Endothelial cell of umbilical vein (primary cell): Measurements from ENCODE around the gene ZNF75A. TPM values are rescaled to one million over a fixed set of nuclear protein-coding genes. Genes with fewer than 3 reads are reported as not detected.

Experiments used
- BruUV-seq: library from RNA; stranded (reverse); fragments of 400-500 nt; replicated peaks from 2 replicates; lab custom pipeline; 2021; lab: Mats Ljungman, UMichigan
- CTCF ChIA-PET: fragments of 300-600, 350-600 bp; sonication (Branson Sonifier 250); formaldehyde crosslinking; loops from one replicate; lab custom pipeline; 2021; ENCODE audit warnings: antibody characterized with exemption, inconsistent platforms; lab: Charles Lee
- POLR2A ChIA-PET: fragments of 300-600, 350-600 bp; sonication (Branson Sonifier 250); formaldehyde crosslinking; loops from one replicate; lab custom pipeline; 2021; ENCODE audit warnings: antibody characterized with exemption, inconsistent platforms; lab: Charles Lee
- DNase-seq: peaks from one replicate; pipeline ENCODE4 v3.0.0-alpha.2; 2011; ENCODE audit warnings: low read depth, low spot score
- FAIRE-seq: peaks from 2 replicates; lab custom pipeline; 2011; peaks lifted over from hg19 to GRCh38; lab: Jason Lieb, UNC
- H2AFZ ChIP-seq: 2 replicates; pipeline ENCODE4 v1.6.0; 2012; ENCODE audit warnings: low read depth, low read length, control low read depth, inconsistent platforms
- H3K27ac ChIP-seq: 2 replicates; pipeline ENCODE4 v1.5.1; 2011; ENCODE audit warnings: low read depth, mild to moderate bottlenecking, control low read depth, low read length, moderate library complexity; ENCODE audit not compliant: insufficient read depth
- H3K27me3 ChIP-seq, 2 experiments: 2 replicates each; pipeline versions ENCODE4 v1.6.0 to v1.6.1; 2011; ENCODE audit warnings: low read length in 2 of 2, mixed read lengths in 1 of 2; ENCODE audit not compliant: control insufficient read depth in 2 of 2, insufficient read depth in 2 of 2
- H3K36me3 ChIP-seq, 2 experiments: 2 replicates in 1 of 2; 3 replicates in 1 of 2; pipeline ENCODE4 v1.5.1; 2011; ENCODE audit warnings: low read length in 2 of 2, mild to moderate bottlenecking in 1 of 2, moderate library complexity in 1 of 2; ENCODE audit not compliant: control insufficient read depth in 2 of 2, insufficient read depth in 2 of 2; ENCODE audit errors: extremely low read depth in 1 of 2
- H3K4me1 ChIP-seq: 3 replicates; pipeline ENCODE4 v1.5.1; 2011; ENCODE audit warnings: mild to moderate bottlenecking, low read length; ENCODE audit not compliant: control insufficient read depth, insufficient read depth; ENCODE audit errors: extremely low read depth
- H3K4me2 ChIP-seq: 2 replicates; pipeline ENCODE4 v1.6.1; 2011; ENCODE audit warnings: low read length, control low read depth, mixed read lengths; ENCODE audit not compliant: insufficient read depth
- H3K4me3 ChIP-seq, 3 experiments: fragments of 200-600 bp in 1 of 3; sonication (generic), shearing (Covaris generic) in 1 of 3; replicated peaks in 1 of 3; 2 replicates each; pipeline ENCODE4 v1.5.1; 2011 to 2016; ENCODE audit warnings: control low read depth in 3 of 3, low read length in 3 of 3, mild to moderate bottlenecking in 2 of 3, inconsistent platforms in 1 of 3, low read depth in 1 of 3, moderate library complexity in 1 of 3; ENCODE audit not compliant: insufficient read depth in 1 of 3
- H3K79me2 ChIP-seq: 2 replicates; pipeline ENCODE4 v1.6.0; 2012; ENCODE audit warnings: low read length, inconsistent platforms; ENCODE audit not compliant: control insufficient read depth, insufficient read depth
- H3K9ac ChIP-seq: replicated peaks from 2 replicates; pipeline ENCODE3; 2011; ENCODE audit warnings: low read length, control low read depth; ENCODE audit not compliant: insufficient read depth; ENCODE audit errors: extremely low read depth
- H3K9me1 ChIP-seq: replicated peaks from 3 replicates; pipeline ENCODE4 v1.6.0; 2011; ENCODE audit warnings: mild to moderate bottlenecking, low read length; ENCODE audit not compliant: control insufficient read depth, insufficient read depth; ENCODE audit errors: extremely low read depth
- H3K9me3 ChIP-seq: replicated peaks from 2 replicates; pipeline ENCODE4 v1.5.1; 2012; ENCODE audit warnings: low read length, inconsistent platforms; ENCODE audit not compliant: control insufficient read depth, insufficient read depth
- H4K20me1 ChIP-seq: replicated peaks from 2 replicates; pipeline ENCODE3; 2011; ENCODE audit warnings: mild to moderate bottlenecking, low read length; ENCODE audit not compliant: control insufficient read depth, insufficient read depth; ENCODE audit errors: extremely low read depth
- EZH2 ChIP-seq: IDR thresholded peaks from 2 replicates; pipeline ENCODE4 v1.6.1; 2012; ENCODE audit warnings: borderline replicate concordance, low read depth, mild to moderate bottlenecking, moderate library complexity, low read length, inconsistent platforms; ENCODE audit not compliant: severe bottlenecking
- FOS ChIP-seq: IDR thresholded peaks from 2 replicates; pipeline ENCODE4 v1.6.1; 2011; ENCODE audit warnings: mild to moderate bottlenecking, low read length, moderate library complexity, borderline replicate concordance; ENCODE audit not compliant: insufficient read depth
- GATA2 ChIP-seq: IDR thresholded peaks from 2 replicates; pipeline ENCODE4 v1.7.0; 2011; ENCODE audit warnings: low read depth, mild to moderate bottlenecking, moderate library complexity, mixed read lengths, low read length; ENCODE audit not compliant: insufficient read length, insufficient read depth
- JUN ChIP-seq: IDR thresholded peaks from 2 replicates; pipeline ENCODE4 v1.6.1; 2011; ENCODE audit warnings: borderline replicate concordance, low read depth; ENCODE audit not compliant: insufficient read length, insufficient read depth
- MAX ChIP-seq: IDR thresholded peaks from 2 replicates; pipeline ENCODE4 v1.6.1; 2011; ENCODE audit not compliant: insufficient read depth, insufficient read length
- MYC ChIP-seq: IDR thresholded peaks from one replicate; pipeline ENCODE4 v1.6.1; 2011; ENCODE audit warnings: mild to moderate bottlenecking, low read depth, low read length
- POLR2A ChIP-seq: IDR thresholded peaks from 2 replicates; pipeline ENCODE4 v1.6.1; 2012; ENCODE audit warnings: low read depth, mild to moderate bottlenecking, control low read depth, low read length
- POLR2AphosphoS5 ChIP-seq: IDR thresholded peaks from 2 replicates; pipeline ENCODE4 v1.6.1; 2012; ENCODE audit warnings: low read depth, mild to moderate bottlenecking, control low read depth, low read length, moderate library complexity; ENCODE audit not compliant: insufficient read depth
- dilution Hi-C: fragments of 300-500 bp; cut with MboI; formaldehyde crosslinking; loops from one replicate; pipeline ENCODE4 v1.15.0; 2019; ENCODE audit warnings: low sequenced_read_pairs; ENCODE audit not compliant: extremely low pct_ligation_motif_present
- intact Hi-C: fragments of 100-400 bp; cut with micrococcal nuclease; formaldehyde crosslinking; loops from one replicate; pipeline ENCODE4 v1.10.0; 2022
- polyA plus RNA-seq, 4 experiments: library from polyadenylated mRNA; depleted of rRNA in 3 of 4; stranded (reverse) in 3 of 4; unstranded in 1 of 4; fragments of >200 nt; gene quantifications; 2 replicates each; pipeline versions ENCODE4 v1.2.1 to v1.2.3, GENCODE V29; 2011 to 2012; ENCODE audit warnings: missing spikeins in 1 of 4
- total RNA-seq: library from RNA; stranded (reverse); gene quantifications from 2 replicates; pipeline ENCODE4 v1.2.3, GENCODE V29; 2021
- TF ChIP-seq, protein P1 (sequence below), 2 donors: IDR thresholded peaks; 1 replicate in 1 of 2; 2 replicates in 1 of 2; pipeline ENCODE4 v1.5.1; 2011; ENCODE audit warnings: low read length in 2 of 2, mild to moderate bottlenecking in 2 of 2, moderate library complexity in 2 of 2, control low read depth in 1 of 2, inconsistent platforms in 1 of 2, low read depth in 1 of 2; ENCODE audit not compliant: insufficient read depth in 1 of 2; ENCODE audit errors: extremely low read depth in 1 of 2

The ZNF75A gene
- total and polyA plus RNA-seq, 2 donors (not counting 3 experiments of a cell fraction or from before 2014, with no cell fraction given) = 8.3 to 28.4 TPM

DNA sequence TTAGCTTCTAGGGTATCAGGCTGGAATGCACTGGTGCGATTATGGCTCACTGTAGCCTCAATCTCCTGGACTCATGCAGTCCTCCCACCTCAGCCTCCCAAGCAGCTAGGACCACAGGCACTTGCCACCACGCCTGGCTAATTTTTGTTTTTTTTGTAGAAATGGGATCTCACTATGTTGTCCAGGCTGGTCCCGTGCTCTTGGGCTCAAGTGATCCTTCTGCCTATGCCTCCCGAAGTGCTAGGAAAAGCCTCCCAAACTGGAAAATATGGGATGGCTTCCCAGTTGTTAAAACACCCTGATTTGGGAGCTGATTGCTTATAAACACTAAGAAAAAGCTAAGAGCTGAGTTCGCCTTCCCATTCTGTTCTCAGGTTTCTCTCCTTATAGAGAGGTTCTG, 28.6 kb upstream of the ZNF75A start:
- H4K20me1 ChIP-seq = no peaks in the 10 kb centered on the region
- peaks cover 19 to 26% of the 10 kb centered on the region in 2 experiments for H3K27me3 ChIP-seq
- H3K79me2 ChIP-seq = no peaks in the 10 kb centered on the region
- FAIRE-seq (no peak), DNase-seq (no peak)
- dilution Hi-C loops (no loop called here), intact Hi-C loops (no loop called here)
- no peak overlapping the region for H2AFZ ChIP-seq
- no peaks in the 10 kb centered on the region for H3K9me3 ChIP-seq
- no TSS peak for BruUV-seq
- H3K4me1 ChIP-seq = no peaks in the 10 kb centered on the region
- TF ChIP-seq, protein P1, sequence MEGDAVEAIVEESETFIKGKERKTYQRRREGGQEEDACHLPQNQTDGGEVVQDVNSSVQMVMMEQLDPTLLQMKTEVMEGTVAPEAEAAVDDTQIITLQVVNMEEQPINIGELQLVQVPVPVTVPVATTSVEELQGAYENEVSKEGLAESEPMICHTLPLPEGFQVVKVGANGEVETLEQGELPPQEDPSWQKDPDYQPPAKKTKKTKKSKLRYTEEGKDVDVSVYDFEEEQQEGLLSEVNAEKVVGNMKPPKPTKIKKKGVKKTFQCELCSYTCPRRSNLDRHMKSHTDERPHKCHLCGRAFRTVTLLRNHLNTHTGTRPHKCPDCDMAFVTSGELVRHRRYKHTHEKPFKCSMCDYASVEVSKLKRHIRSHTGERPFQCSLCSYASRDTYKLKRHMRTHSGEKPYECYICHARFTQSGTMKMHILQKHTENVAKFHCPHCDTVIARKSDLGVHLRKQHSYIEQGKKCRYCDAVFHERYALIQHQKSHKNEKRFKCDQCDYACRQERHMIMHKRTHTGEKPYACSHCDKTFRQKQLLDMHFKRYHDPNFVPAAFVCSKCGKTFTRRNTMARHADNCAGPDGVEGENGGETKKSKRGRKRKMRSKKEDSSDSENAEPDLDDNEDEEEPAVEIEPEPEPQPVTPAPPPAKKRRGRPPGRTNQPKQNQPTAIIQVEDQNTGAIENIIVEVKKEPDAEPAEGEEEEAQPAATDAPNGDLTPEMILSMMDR (IDR thresholded peaks at IDR 0.05; ENCODE audit: extremely low read depth in 1 of 2, insufficient read depth in 1 of 2, low read depth in 1 of 2, low read length in 2 of 2) = no peak
- no peak for TF ChIP-seq FOS
- no peak for TF ChIP-seq JUN
- no peak for TF ChIP-seq GATA2
- no peak overlapping the region for H3K9ac ChIP-seq
- no peak overlapping the region for H3K4me2 ChIP-seq
- no peaks in the 10 kb centered on the region for H3K36me3 ChIP-seq
- CTCF ChIA-PET = interaction anchor here (1.4 to 4.5 kb wide), 2 partner anchors 9 to 12 kb away, joined by 4 to 28 read pairs; no protein-coding TSS in a partner anchor
- POLR2A ChIA-PET = interaction anchor here (0.7 kb wide), 1 partner anchor 215 kb away, joined by 5 read pairs; no protein-coding TSS in a partner anchor
- no peak overlapping the region for H3K27ac ChIP-seq
- H3K9me1 ChIP-seq = no peaks in the 10 kb centered on the region
- no peak overlapping the region for H3K4me3 ChIP-seq

GRCh38 chr16:3281222-3281820, 24.0 kb upstream of the ZNF75A start:
- H3K27me3 ChIP-seq = peaks cover 14 to 22% of the 10 kb centered on the region in 2 experiments
- H3K4me2 ChIP-seq = no peak overlapping the region
- dilution Hi-C loops = no loop called here
- no peak overlapping the region for H3K4me3 ChIP-seq
- H3K36me3 ChIP-seq = peaks cover 0 to 3% of the 10 kb centered on the region in 2 experiments
- TF ChIP-seq POLR2A (no peak), MYC (no peak), MAX (no peak), FOS (no peak), POLR2AphosphoS5 (no peak), EZH2 (no peak), JUN (no peak), GATA2 (no peak)
- TF ChIP-seq, protein P1 (IDR thresholded peaks at IDR 0.05; ENCODE audit: extremely low read depth in 1 of 2, insufficient read depth in 1 of 2, low read depth in 1 of 2, low read length in 2 of 2) = no peak
- H3K9me3 ChIP-seq = no peaks in the 10 kb centered on the region
- intact Hi-C loops = no loop called here
- CTCF ChIA-PET = no interaction called here
- DNase-seq = no peak
- FAIRE-seq = no peak
- peaks cover 13% of the 10 kb centered on the region for H3K4me1 ChIP-seq
- POLR2A ChIA-PET = no interaction called here
- no peak overlapping the region for H3K9ac ChIP-seq
- no peaks in the 10 kb centered on the region for H3K9me1 ChIP-seq
- peaks cover 28% of the 10 kb centered on the region for H3K79me2 ChIP-seq
- H4K20me1 ChIP-seq = no peaks in the 10 kb centered on the region
- no peak overlapping the region for H3K27ac ChIP-seq
- no peak overlapping the region for H2AFZ ChIP-seq
- BruUV-seq = no TSS peak
